Adrenal gland (tissue), 5 donors: ENCODE data around the gene SFXN5.

Source experiments
- CTCF ChIP-seq, 6 experiments: fragments of 450-650 bp in 4 of 6; fragments of 200-600 bp in 2 of 6; sonication (generic) in 1 of 6; IDR thresholded peaks; 1 replicate in 5 of 6; 2 replicates in 1 of 6; pipeline versions ENCODE4 v1.5.1 to v1.8.0; 2016 to 2021; ENCODE audit warnings: antibody characterized with exemption in 6 of 6, mild to moderate bottlenecking in 2 of 6, moderate library complexity in 1 of 6
- POLR2A ChIP-seq, 2 donors: fragments of 450-650 bp; IDR thresholded peaks; one replicate each; pipeline ENCODE4 v1.6.1; 2017; ENCODE audit warnings: antibody characterized with exemption in 2 of 2, mild to moderate bottlenecking in 2 of 2, moderate library complexity in 1 of 2
- donor health status: DM: no; HTN: no; CAD: no.

DNA sequence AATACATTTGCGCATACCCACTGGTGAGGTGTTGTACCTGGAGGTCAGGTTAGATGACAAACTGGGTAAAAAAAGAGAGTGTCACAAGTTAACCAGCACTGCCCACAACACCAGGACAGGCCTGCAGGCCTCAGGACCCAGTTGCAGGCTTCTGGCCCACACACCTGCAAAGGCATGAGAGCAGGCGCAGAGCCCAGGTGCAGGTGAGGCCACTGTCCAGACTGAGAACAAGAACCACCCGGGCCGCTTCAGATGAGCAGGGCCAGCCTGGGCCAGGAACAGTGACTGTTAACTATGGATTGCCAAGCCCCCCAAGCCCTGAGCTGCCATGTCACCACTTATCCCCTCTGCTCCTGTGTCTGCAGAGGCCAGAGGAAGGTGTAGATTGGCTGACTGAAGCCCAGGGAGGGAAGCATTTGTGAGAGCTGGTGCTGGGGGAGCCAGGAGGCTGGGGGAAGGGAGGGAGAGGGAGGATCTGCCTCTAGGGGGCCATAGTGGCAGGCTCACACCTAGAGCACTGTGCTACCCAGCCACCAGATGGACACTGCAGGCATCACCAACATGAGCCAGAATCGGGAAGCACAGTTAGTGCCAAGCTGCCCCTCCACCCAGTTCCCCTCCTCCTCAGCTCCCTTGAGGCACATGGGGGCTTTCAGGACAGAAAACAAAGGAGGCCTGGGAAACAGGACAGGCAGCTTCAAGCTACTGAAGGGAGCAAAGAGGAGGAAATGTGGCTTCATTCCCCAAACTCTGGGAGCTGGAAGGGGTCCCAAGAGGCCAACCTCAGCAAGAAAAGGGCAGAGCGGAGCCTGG lies 35.4 kb downstream of the SFXN5 start:
- TF ChIP-seq CTCF (IDR thresholded peaks at IDR 0.05) = no peak
- no peak for TF ChIP-seq POLR2A (IDR thresholded peaks at IDR 0.05)
